GM12878 (cell line): Measurements from ENCODE around the gene CD58. TPM values are rescaled to one million over a fixed set of nuclear protein-coding genes. Genes with fewer than 3 reads are reported as not detected.

ENCODE experiments used
- ATAC-seq: fragments of 200-7000 bp; cut with Tn5 transposase; 3 replicates; pipeline ENCODE4 v1.9.1; 2020; ENCODE audit warnings: mild to moderate bottlenecking, moderate library complexity
- BruUV-seq: library from RNA; stranded (reverse); fragments of 400-500 nt; replicated peaks from 2 replicates; lab custom pipeline; 2021; lab: Mats Ljungman, UMichigan
- CTCF ChIA-PET: fragments of 300-600 bp; sonication (Branson Sonifier 250); formaldehyde crosslinking; extraction: SDS; loops from one replicate; lab custom pipeline; 2021; ENCODE audit warnings: inconsistent platforms; lab: Yijun Ruan, JAX
- POLR2A ChIA-PET: fragments of 350-600 bp; formaldehyde crosslinking; extraction: SDS; loops from one replicate; lab custom pipeline; 2021; ENCODE audit warnings: inconsistent platforms; lab: Charles Lee
- RAD21 ChIA-PET: fragments of 300-600 bp; sonication (Branson Sonifier 250); formaldehyde crosslinking; loops from one replicate; lab custom pipeline; 2023; ENCODE audit warnings: antibody characterized with exemption; ENCODE audit not compliant: unreplicated experiment; lab: Charles Lee
- SMC1A ChIA-PET: fragments of 300-600 bp; sonication (Branson Sonifier 250); formaldehyde crosslinking; loops from one replicate; lab custom pipeline; 2023; ENCODE audit not compliant: unreplicated experiment, uncharacterized antibody; lab: Charles Lee
- DNase-seq: peaks from one replicate; pipeline ENCODE4 v3.0.0-alpha.2; 2011; ENCODE audit warnings: low read depth, low spot score
- FAIRE-seq: peaks from 3 replicates; lab custom pipeline; 2011; peaks lifted over from hg19 to GRCh38; lab: Jason Lieb, UNC
- H2AFZ ChIP-seq: 2 replicates; pipeline ENCODE4 v1.6.0; 2011; ENCODE audit warnings: low read depth, low read length, control low read depth; ENCODE audit not compliant: control insufficient read depth
- H3K27ac ChIP-seq: 2 replicates; pipeline ENCODE4 v1.5.1; 2011; ENCODE audit warnings: control low read depth; ENCODE audit not compliant: control insufficient read depth, insufficient read depth
- H3K27me3 ChIP-seq, 2 experiments: replicated peaks in 1 of 2; 2 replicates each; pipeline versions ENCODE4 v1.6.0 to v1.6.1; 2011; ENCODE audit warnings: low read length in 1 of 2; ENCODE audit not compliant: control insufficient read depth in 2 of 2, insufficient read depth in 2 of 2
- H3K36me3 ChIP-seq, 2 experiments: 2 replicates each; pipeline ENCODE4 v1.5.1; 2011; ENCODE audit warnings: low read length in 1 of 2; ENCODE audit not compliant: control insufficient read depth in 2 of 2, insufficient read depth in 2 of 2
- H3K4me1 ChIP-seq: 2 replicates; pipeline ENCODE4 v1.6.1; 2011; ENCODE audit warnings: mild to moderate bottlenecking, low read length, moderate library complexity, mixed read lengths; ENCODE audit not compliant: control insufficient read depth, insufficient read depth
- H3K4me2 ChIP-seq: 2 replicates; pipeline ENCODE4 v1.6.0; 2011; ENCODE audit warnings: control low read depth; ENCODE audit not compliant: control insufficient read depth, insufficient read depth
- H3K4me3 ChIP-seq: fragments of 200-600 bp; sonication (generic); 2 replicates; pipeline ENCODE4 v1.5.1; 2016
- H3K79me2 ChIP-seq: 2 replicates; pipeline ENCODE4 v1.6.0; 2011; ENCODE audit warnings: low read length; ENCODE audit not compliant: control insufficient read depth, insufficient read depth
- H3K9ac ChIP-seq: 2 replicates; pipeline ENCODE4 v1.8.0; 2011; ENCODE audit warnings: low read length, control low read depth, mixed read lengths; ENCODE audit not compliant: control insufficient read depth, insufficient read depth
- H3K9me3 ChIP-seq: replicated peaks from 3 replicates; pipeline ENCODE4 v1.5.1; 2011; ENCODE audit warnings: mild to moderate bottlenecking, low read length; ENCODE audit not compliant: control insufficient read depth, insufficient read depth
- H4K20me1 ChIP-seq: 2 replicates; pipeline ENCODE4 v1.6.0; 2011; ENCODE audit not compliant: control insufficient read depth, insufficient read depth
- EED ChIP-seq: sonication (generic); IDR thresholded peaks from 2 replicates; pipeline ENCODE4 v1.6.1; 2016; ENCODE audit warnings: antibody characterized with exemption, low read depth
- IRF3 ChIP-seq: fragments of 450-650 bp; IDR thresholded peaks from 2 replicates; pipeline ENCODE4 v1.6.1; 2014; ENCODE audit warnings: mild to moderate bottlenecking
- JUND ChIP-seq: IDR thresholded peaks from 2 replicates; pipeline ENCODE4 v1.6.1; 2012; ENCODE audit warnings: low read depth, mild to moderate bottlenecking, low read length, improper control_type of control experiment, moderate library complexity
- STAT3 ChIP-seq: IDR thresholded peaks from 2 replicates; pipeline ENCODE4 v1.6.1; 2011; ENCODE audit warnings: low read depth, low read length, improper control_type of control experiment
- ZSCAN29 ChIP-seq: fragments of 450-650 bp; IDR thresholded peaks from 2 replicates; pipeline ENCODE4 v1.6.1; 2017; ENCODE audit warnings: mild to moderate bottlenecking, moderate library complexity
- WGBS: methylation state at CpG from one replicate; pipeline ENCODE4 v1.1.6; 2016; ENCODE audit warnings: low lambda C conversion rate; ENCODE audit not compliant: insufficient replicate concordance, insufficient coverage; ENCODE audit errors: missing lambda C conversion rate; 5-methylcytosine and 5-hydroxymethylcytosine counted together
- in situ Hi-C: fragments of 300-500 bp; cut with MboI; formaldehyde crosslinking; loops from 9 replicates; pipeline ENCODE4 v1.14.3; 2018; ENCODE audit warnings: mixed read lengths
- intact Hi-C: fragments of 100-400 bp; cut with micrococcal nuclease; formaldehyde crosslinking; loops from one replicate; pipeline ENCODE4 v1.14.2; 2022; ENCODE audit not compliant: unreplicated experiment
- polyA plus RNA-seq, 11 experiments: library from polyadenylated mRNA; depleted of rRNA in 4 of 11; unstranded in 6 of 11; stranded (reverse) in 5 of 11; fragments of >200 nt; fragmentation: Nextera tagmentation in 4 of 11; fragmentation: Illumina TruSeq in 1 of 11; extraction: Ambion mirVana in 4 of 11; extraction: Trizol in 1 of 11; gene quantifications; 1 replicate in 1 of 11; 2 replicates in 10 of 11; pipeline versions ENCODE4 v1.2.1 to v1.2.3, GENCODE V29; 2011 to 2016; ENCODE audit warnings: inconsistent platforms in 2 of 11, missing spikeins in 2 of 11, low read depth in 1 of 11
- total RNA-seq, 4 experiments: library from RNA; depleted of rRNA in 3 of 4; stranded (reverse); fragments of >200 nt in 3 of 4; fragmentation: Illumina TruSeq in 1 of 4; extraction: Trizol in 1 of 4; gene quantifications; 2 replicates each; pipeline versions ENCODE4 v1.2.1 to v1.2.3, GENCODE V29; 2013 to 2021
- TF ChIP-seq, protein P1 (sequence below): IDR thresholded peaks from 2 replicates; pipeline ENCODE4 v1.6.1; 2012; ENCODE audit warnings: low read depth, low read length, improper control_type of control experiment

CD58 gene
- total and polyA plus RNA-seq, 10 of the 15 experiments (the other 5 are each of a cell fraction or from before 2014, with no cell fraction given) = 70.4 to 252 (median 129) TPM

DNA sequence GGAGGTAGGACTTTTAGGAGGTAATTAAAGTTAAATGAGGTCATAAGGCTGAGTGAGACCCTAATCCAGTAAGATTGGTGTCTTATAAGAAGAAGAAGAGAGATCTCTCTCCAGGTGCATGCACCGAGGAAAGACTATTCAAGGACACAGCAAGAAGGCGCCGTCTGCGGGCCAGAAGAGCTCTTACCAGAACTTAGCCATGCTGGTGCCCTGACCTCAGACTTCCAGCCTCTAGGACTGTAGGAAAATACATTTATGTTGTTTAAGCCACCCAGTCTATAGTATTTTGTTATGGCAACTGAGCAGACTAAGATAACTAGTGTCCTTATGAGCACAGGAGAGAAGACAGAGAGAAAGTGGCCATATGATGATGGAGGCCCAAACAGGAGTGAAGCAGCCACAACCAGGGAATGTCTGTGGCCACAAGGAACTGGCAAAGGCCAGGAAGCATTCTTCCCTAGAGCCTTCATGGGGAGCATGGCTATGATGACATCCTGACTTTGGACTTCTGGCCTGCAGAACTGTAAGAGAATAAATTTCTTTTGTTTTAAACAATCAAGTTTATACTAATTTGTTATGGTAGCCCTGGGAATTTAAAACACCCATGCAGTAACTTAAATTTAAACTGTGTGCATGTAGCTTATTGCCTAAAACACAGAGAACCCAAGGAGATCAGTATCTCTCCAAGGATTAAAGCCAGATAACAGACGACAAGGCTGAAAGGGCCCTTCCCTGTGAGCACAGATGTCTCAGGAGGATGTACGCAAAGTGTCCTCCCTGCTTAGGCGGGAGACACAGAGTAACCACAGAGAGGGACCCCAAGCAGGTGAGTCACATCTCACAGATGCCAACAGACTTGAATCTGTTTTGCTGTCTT is 9.9 kb upstream of the CD58 start:
- ChIA-PET CTCF (interaction anchor here (4.7 to 4.8 kb wide), 2 partner anchors 16 to 92 kb away, joined by 27 to 34 read pairs; no protein-coding TSS in a partner anchor), POLR2A (no interaction called here), SMC1A (interaction anchor here (1.0 to 4.7 kb wide), 3 partner anchors 15 to 153 kb away, joined by 3 to 23 read pairs (median 3); no protein-coding TSS in a partner anchor), RAD21 (interaction anchor here (1.6 kb wide), 1 partner anchor 15 kb away, joined by 6 read pairs; no protein-coding TSS in a partner anchor)
- H3K4me2 ChIP-seq = no peak overlapping the region
- no peak for FAIRE-seq
- H3K27me3 ChIP-seq = no peaks in the 10 kb centered on the region
- no peak overlapping the region for H3K9ac ChIP-seq
- H3K27ac ChIP-seq = no peak overlapping the region
- no peaks in the 10 kb centered on the region for H3K9me3 ChIP-seq
- no TSS peak for BruUV-seq
- H3K4me1 ChIP-seq = peaks cover 2% of the 10 kb centered on the region
- H2AFZ ChIP-seq = no peak overlapping the region
- no peaks in the 10 kb centered on the region for H3K79me2 ChIP-seq
- H3K4me3 ChIP-seq = no peak overlapping the region
- TF ChIP-seq, protein P1, sequence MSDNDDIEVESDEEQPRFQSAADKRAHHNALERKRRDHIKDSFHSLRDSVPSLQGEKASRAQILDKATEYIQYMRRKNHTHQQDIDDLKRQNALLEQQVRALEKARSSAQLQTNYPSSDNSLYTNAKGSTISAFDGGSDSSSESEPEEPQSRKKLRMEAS = no peak
- TF ChIP-seq JUND (no peak), ZSCAN29 (no peak), EED (no peak), IRF3 (no peak), STAT3 (no peak)
- no peaks in the 10 kb centered on the region for H3K36me3 ChIP-seq
- DNase-seq = no peak
- intact Hi-C loops = no loop called here
- 100% methylated on average over 7 of the region's 7 CpGs for WGBS
- no peak for ATAC-seq
- H4K20me1 ChIP-seq = no peaks in the 10 kb centered on the region
- in situ Hi-C loops = no loop called here
